GM10847 (cell line): ENCODE measurements around the gene FLCN.

ENCODE experiments used
- POLR2A ChIP-seq: IDR thresholded peaks from 2 replicates; pipeline ENCODE4 v1.6.1; 2011; ENCODE audit not compliant: insufficient read length; ENCODE audit errors: extremely low read depth

FLCN gene

DNA sequence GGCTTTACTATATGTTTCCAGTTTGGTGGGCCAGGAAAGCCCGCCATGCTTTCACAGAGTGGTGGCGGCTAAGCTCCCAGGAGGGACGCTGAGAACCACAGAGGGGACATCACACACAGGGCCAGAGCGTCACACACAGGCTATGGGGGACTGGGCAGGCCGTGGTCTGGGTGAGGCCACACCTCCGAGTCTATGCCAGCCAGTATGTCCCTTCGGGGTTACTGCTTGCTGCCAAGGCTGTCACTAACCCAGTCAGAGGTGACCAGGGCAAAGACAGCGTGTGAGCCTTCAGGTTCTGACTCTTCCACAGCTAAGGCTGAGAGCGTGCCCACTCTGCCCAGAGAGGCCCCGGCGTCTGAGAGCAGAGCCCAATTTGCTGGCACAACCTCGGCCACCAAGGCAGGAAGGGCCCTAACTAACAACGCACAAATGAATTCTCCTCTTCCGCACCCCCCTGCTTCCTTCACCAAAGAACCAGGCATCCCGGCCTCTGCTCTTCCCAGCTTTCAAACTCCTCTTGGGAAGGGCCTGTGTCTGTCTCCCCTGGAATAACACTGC is 33.7 kb downstream of the FLCN start:
- TF ChIP-seq POLR2A = no peak

DNA sequence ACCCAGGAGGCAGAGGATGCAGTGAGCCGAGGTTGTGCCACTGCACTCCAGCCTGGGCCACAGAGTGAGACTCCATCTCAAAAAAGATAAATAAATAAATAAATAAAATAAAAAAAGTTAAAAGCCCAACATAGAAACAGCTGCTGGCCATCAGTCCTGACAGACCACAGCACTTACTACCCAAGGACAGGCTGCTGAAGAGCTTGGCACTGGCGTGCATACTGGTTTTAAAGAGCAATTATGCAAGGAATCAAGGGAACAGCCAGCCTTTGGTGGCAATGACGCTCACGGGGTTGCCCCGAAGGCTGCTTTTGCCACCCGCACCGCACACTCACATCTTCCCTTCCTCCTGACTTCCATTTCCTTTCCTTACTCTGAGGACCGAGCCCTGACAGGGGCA is 35.1 kb downstream of the FLCN start:
- no peak for TF ChIP-seq POLR2A

DNA sequence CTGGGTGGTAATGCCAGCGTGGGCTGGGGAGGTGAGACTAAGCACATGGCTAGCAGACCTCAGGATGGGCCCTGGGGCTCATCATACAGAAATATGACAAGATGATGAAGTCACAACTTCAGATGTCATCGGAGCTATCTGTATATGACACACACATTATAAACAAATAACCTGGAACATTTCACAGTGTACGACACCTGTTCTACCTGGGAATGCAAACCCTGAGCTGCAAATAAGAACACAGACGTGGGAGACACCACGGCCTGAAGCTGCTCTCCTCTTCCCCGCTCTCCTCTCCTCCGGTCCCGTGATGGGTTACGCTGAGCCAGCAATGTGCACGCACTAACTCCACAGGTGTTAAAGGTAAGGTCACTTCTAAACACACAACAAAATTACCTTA is 35.7 kb downstream of the FLCN start:
- TF ChIP-seq POLR2A = no peak

DNA sequence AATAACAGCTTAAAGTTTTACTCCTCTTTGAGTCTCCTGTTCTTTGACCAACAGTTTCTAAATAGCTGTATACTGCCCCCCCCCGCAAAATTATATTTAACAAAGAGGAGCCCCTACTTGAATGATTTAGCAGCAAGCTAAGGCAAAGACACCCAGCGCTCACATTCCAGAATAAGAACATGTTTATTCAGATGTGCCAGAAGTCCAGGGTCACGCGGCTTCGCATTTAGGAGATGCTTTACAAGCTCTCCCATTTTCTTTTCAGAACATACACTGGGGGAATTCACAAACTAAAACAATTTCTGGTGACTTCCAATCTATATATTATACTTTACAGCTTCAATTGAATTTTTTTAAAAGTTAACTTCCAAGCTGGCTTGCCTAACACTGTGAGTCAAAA is 36.1 kb downstream of the FLCN start:
- no peak for TF ChIP-seq POLR2A

DNA sequence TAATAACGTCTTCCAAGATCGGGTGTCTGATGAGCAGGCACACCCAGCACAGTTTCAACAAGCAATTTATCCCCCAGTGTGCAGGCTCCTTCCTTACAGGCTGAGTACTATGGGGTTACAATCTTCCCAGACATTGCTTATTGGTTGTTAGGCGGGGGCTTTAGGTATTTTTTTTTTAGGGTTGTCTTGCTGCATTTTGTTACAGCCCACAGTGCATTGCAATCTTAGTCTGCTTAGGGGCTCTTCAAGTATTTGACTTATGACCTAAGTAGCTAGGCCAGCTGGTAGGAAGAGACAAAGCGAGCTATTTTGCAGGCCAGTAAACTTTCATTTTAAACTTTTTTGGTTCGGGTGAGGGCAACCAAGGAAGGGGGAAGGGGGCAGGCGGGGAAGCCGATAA is 36.7 kb downstream of the FLCN start:
- no peak for TF ChIP-seq POLR2A

DNA sequence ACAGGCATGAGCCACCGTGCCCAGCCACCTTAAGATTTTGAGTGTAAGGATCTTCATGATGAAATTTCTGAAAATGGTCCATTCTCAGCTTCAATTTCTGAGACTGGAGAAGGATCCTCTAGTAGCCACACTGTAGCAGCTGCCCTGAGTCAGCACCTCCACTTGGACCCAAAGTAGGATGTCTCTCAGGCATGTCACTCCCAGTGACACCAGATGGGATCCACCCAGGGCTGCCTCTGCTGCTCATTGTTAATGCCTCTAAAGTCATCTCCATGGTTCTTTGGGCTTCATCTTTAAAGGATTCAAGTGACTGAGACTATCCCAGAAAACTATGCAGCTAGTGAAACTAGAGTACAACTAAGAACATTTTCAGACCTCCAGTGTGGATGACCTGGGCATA is 38.7 kb downstream of the FLCN start:
- no peak for TF ChIP-seq POLR2A

DNA sequence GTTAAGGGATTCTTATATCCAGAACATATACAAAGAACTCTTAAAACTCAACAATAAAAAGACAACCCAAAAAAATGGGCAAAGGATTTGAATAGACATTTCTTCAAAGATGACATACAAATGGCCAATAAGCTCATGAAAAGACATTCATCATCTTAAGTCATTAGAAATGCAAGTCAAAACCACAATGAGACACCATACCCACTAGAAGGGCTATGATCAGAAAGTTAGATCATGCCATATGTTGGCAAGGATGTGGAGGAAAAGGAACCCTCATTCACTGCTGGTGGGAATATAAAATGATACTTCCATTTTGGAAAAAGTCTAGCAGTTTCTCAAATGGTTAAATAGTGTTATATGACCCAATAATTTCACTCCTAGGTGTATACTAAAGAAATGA is 40.2 kb downstream of the FLCN start:
- no peak for TF ChIP-seq POLR2A

DNA sequence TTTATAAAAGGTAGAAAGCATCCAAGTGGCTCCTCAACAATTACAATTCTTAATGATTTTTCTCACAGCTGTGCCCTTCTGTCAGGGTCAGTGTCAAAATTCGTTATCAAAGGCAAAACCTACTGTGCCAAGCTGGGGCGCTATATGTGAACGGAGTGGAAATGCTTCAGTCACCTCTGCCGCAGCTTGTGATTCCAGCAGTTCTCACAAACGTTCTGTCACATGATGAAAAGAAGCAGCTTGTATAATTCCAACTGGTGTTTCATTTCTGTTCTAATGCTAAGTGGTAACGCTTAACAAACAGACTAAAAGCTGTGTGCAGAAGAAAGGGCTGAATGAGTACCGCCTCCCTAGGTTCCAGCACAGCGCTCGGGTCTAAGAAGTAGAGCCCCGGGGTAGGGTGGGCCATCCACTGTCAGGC is 45.0 kb downstream of the FLCN start:
- TF ChIP-seq POLR2A = no peak

DNA sequence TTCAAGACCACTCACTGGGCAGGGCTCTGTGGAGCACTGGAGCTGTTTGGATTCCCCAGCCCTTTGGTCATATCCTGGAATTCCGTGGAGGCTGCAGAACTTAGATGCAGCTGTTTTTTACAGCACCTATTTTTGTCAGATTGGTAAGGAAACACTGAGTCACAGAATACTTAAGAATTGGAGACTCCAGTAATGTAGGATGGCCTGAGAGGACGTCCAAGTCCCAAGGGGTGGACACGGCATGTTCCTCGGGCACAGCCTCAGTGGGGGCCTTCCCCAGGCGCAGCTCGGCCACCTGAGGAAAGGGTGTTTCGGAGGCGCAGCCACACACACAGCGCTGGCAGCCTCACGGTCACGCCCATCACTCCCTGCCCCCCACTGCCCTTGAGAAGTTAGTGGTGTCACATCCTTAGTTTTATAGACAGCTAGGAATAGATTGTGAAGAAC is 45.6 kb downstream of the FLCN start:
- no peak for TF ChIP-seq POLR2A

DNA sequence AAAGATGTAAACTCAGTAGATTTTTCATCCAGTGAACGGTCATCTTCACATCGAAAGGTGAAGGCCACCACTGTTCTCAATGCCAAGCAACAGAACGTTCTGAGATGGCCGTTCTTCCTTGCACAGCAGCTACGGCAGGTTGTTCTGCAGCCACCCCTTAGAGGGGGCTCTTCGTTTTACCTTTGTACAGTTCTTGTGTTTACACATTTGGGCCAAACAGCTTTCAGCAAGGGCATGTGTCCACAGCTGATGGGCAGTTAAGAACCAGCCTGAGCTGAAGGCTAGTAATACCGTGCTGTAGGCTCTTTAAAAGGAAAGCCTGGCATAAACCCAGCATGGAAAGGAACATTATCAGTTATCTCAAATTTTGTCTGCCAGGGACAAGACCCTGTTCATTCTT is 46.8 kb downstream of the FLCN start:
- TF ChIP-seq POLR2A = no peak

DNA sequence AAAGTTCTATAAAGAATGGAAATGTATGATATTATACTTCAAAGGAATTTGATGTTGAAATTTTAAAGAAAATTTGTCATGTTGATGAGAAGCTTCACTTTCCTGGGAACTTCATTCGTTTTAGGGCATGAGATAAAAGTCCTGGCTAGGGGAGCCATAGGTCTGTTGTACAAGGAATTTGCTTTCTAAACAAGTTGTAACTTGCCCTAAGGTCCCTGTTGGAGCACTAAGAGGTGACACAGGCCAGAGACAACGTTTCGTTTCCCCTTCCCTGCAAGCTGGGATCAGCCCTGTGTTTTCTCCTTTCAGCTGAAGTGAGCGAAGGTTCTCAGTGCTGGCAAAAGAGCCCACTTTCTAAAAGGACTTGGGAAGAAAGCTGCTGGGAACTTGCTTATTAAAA is 47.4 kb downstream of the FLCN start:
- TF ChIP-seq POLR2A = no peak

DNA sequence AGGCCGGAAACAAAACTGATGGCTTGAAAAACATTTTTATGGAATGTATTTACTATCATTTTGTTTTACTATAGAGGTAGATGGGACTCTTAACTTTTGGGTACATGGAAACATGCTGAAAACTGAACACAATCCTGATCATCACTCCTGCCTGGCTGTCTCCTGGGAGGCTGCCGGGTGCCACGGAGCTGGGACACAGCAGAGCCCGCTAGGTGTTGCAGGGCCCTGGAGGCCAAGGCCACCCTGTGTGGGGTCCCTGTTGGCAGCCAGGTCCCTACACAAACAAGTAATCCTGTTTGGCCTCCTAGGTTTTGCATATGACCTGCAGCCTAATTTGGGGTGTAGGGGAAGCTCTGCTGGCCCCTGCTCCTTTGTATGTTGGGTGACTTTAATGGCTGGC is 48.4 kb downstream of the FLCN start:
- TF ChIP-seq POLR2A = no peak

DNA sequence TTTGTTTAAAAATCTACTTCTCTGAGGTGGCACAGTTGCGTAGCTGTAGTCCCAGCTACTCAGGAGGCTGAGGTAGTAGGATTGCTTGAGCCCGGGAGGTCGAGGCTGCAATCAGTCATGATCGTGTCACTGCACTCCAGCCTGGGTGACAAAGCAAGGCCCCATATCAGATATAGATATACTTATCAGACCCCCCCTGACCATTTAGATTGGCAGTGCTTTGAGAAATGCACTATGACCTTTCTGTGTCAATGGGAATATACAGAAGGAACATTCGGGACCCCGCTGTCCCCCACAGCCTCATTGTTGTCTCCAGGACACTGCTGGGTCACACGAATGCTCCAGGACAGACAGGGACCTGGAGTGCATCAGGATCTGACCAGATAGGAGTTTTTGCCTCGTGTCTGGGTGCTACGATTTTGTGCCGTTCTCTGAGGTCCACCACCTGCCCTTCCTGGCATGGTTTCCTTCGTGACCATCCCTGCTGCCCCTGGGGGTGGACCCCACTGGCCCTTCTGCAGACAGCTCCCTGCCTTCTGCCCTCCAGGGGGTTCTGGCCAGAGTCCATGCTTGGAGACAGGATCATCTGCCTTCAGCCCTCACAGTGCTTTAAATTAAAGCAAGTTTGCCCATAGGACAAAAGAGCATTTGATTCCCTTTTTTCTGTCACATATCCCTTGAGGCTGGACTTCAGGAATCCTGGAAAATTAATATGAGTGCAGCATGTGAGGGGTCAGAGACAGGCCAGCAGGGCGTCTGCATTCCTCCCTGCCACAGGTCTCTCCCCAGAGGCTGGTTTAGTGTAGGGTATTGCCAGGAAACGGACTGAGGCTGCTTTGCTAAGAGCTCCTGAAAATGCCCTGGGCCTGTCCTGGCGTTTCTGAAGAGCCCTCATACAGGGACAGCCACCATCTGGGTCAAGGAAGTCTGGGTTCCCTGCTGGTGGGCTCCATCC is 50.1 kb downstream of the FLCN start:
- TF ChIP-seq POLR2A = no peak

DNA sequence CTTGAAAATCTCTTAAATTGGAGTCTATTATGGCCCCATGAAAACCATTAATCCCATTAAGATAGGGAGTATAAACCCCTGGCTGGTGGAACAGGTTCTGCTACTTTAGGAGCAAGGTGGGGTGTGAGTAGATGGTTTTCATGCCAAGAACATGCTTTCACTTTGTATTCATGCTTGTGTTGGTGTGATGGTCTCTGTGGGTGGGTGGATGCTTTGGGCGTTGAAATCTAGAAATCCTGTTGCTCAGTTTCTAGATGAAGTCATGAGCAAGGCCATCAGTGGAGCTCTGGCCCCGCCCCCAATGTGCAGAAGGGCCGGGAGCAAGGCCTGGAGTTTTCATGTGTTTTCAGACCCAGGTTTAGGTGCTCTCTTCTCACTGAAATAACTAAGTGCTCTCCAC is 50.9 kb downstream of the FLCN start:
- TF ChIP-seq POLR2A = no peak

DNA sequence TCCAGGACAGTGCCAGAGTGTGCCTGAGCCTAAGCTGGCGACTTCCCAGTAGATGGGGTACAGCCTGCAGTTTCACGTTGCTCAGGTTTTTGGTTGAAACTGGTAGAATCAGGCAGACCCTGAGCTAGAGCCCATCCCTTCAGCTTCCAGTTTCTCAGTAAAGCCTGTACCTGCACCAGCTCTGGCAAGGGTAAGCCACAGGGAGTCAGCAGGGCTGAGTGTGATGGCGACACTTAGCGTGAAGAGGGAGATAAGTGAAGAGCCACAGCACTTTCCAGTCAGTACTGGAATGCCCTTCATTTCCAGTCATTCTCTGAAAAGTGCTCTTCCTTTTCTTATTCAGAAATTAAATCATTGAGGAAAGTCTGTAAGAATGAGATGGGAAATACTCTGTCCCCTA is 53.2 kb downstream of the FLCN start:
- TF ChIP-seq POLR2A = no peak

DNA sequence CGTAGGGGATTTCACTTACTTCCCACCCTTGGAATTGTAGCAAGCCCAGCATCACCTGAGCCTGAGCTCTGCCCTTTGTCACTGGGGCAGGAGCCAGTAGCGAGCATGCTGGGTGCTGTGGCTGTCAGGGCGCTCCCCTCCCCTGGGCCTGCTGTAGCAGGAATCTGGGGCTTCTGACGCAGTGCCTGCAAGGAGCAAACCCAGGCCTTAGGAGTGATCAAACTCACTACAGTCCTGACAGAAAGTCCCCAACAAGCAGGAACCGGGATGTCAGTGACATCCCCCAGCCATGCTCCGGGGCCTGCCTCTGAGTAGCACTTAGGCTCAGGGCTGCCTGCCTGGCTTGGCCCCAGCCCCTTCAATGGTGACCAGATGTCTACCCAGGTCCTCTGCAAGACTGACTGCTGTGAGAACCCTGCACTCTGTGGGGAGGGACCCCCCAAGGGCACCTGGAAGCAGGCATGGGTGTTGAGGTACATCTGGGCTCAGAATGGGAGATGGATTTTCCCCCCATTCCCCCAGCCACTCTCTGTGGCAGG is 54.3 kb downstream of the FLCN start:
- TF ChIP-seq POLR2A = no peak

DNA sequence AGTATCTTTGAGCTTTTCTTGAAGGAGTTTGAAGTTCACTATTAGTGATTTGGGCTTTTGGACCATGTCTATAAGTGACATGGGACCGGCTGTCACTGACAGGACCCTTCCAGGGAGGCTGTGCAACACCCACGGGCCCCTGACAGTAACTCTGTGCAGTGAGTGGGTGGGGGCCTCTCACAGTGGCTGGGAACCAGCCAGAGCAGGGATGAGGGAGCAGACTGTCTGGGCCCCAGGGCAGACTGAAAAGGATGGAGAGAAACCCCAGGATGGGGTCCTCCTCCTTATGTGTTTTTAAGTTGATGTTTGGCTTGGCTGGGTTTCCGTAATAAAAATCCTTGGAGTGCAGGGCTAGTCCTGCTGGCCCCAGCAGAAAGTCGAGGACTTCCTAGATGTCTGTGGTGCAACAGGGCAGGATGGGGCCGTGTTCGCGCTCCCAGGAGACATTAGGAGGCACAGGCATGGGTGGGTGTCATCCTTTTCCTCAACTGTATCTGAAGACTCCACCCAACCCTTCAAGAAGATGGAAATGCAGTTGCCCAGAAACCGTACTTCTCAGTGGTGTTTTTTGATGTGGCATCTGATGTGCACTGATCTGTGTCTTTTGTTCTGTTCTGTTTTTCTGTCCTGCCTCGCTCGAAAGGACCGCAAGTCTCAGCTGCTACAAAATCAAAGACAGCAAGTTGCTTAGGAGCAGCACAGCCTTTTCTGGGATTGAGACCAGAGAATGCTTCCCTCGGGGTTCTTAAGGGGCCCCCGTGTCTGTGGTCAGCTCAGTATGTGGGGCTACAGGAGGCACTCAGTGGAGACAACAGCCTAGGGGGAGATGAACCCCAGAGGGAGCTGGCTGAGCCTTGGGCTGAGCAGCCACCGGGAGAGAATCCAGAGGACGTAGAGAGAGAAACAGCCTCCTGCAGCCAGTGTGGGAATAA is 55.0 kb downstream of the FLCN start:
- TF ChIP-seq POLR2A = no peak
